Mammary epithelial cell (primary cell): ENCODE data around the gene PCDHGA8.

ENCODE experiments used
- EZH2 ChIP-seq: IDR thresholded peaks from 2 replicates; pipeline ENCODE4 v1.6.1; 2012; ENCODE audit warnings: low read length, inconsistent platforms, borderline replicate concordance
- TF ChIP-seq, protein P1 (sequence below), 2 donors: IDR thresholded peaks in 1 of 2; conservative IDR thresholded peaks in 1 of 2; 2 replicates each; pipeline ENCODE4 v1.5.1; 2011 to 2012; ENCODE audit warnings: inconsistent platforms in 2 of 2, low read length in 2 of 2, mild to moderate bottlenecking in 2 of 2, control low read depth in 1 of 2, low read depth in 1 of 2; ENCODE audit not compliant: insufficient read depth in 1 of 2; ENCODE audit errors: extremely low read depth in 1 of 2

DNA sequence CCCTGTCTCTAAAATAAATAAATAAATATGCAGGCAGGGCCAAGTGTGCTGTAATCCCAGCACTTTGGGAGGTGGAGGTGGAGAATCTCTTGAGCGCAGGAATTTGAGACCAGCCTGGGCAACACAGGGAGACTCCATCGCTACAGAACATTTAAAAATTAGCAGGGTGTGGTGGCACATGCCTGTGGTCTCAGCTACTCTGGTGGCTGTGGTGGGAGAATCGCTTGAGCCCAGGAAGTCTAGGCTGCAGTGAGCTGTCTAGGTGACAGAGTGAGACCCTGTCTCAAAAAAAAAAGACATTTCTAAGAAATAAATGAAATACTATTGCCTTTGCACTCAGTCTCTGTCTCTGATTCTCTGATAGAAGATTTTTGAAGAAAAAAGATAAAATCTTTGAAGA is 19.1 kb downstream of the PCDHGA8 start:
- TF ChIP-seq, protein P1, sequence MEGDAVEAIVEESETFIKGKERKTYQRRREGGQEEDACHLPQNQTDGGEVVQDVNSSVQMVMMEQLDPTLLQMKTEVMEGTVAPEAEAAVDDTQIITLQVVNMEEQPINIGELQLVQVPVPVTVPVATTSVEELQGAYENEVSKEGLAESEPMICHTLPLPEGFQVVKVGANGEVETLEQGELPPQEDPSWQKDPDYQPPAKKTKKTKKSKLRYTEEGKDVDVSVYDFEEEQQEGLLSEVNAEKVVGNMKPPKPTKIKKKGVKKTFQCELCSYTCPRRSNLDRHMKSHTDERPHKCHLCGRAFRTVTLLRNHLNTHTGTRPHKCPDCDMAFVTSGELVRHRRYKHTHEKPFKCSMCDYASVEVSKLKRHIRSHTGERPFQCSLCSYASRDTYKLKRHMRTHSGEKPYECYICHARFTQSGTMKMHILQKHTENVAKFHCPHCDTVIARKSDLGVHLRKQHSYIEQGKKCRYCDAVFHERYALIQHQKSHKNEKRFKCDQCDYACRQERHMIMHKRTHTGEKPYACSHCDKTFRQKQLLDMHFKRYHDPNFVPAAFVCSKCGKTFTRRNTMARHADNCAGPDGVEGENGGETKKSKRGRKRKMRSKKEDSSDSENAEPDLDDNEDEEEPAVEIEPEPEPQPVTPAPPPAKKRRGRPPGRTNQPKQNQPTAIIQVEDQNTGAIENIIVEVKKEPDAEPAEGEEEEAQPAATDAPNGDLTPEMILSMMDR (conservative IDR thresholded peaks at IDR 0.05 in 1 of 2, IDR thresholded peaks at IDR 0.05 in 1 of 2; ENCODE audit: extremely low read depth in 1 of 2, insufficient read depth in 1 of 2, low read depth in 1 of 2, low read length in 2 of 2) = no peak
- TF ChIP-seq EZH2 = no peak
